Measurements from ENCODE around the gene CALCA. TPM values are rescaled to one million over a fixed set of nuclear protein-coding genes. Genes with fewer than 3 reads are reported as not detected.
"Not testable (repeated sequence)": the region's sequence is repeated elsewhere in the genome, so short reads cannot be mapped to it uniquely, and the experiment has no call there.

Gene CALCA
- total RNA-seq: not detected in 2 replicates

- DNase-seq (ENCODE audit: low read depth): no peak
Measured at GRCh38 chr11:14971865-14972580, at the start of gene CALCA. CALCA (minus strand) TSS chr11:14972351; CDS start chr11:14971192, 1,159 bp downstream.

GRCh38 chr11:15016200-15016599 is 44.0 kb upstream of the CALCA start:
- no peak for DNase-seq (ENCODE audit: low read depth)

GRCh38 chr11:15011776-15012345 is 39.7 kb upstream of the CALCA start:
- DNase-seq (ENCODE audit: low read depth): peak; percentile 32

- peak; percentile 19 for DNase-seq (ENCODE audit: low read depth)
Measured at GRCh38 chr11:15010865-15011264, 38.7 kb upstream of the CALCA start.

- peak; percentile 63 for DNase-seq (ENCODE audit: low read depth)
Measured at GRCh38 chr11:15006139-15006759, 34.1 kb upstream of the CALCA start.

GRCh38 chr11:14988133-14988532 is 16.0 kb upstream of the CALCA start:
- not testable (repeated sequence) for DNase-seq (ENCODE audit: low read depth)

- no peak for DNase-seq (ENCODE audit: low read depth)
Measured at GRCh38 chr11:14981507-14981906, 9.4 kb upstream of the CALCA start.

GRCh38 chr11:14980854-14981253 is 8.7 kb upstream of the CALCA start:
- DNase-seq (ENCODE audit: low read depth): peak; percentile 27

- no peak for DNase-seq (ENCODE audit: low read depth)
Measured at GRCh38 chr11:14977101-14977880, 5.1 kb upstream of the CALCA start.

- DNase-seq (ENCODE audit: low read depth): peak; percentile 14
Measured at GRCh38 chr11:14975252-14975587, 3.1 kb upstream of the CALCA start.

- peak; percentile 45 for DNase-seq (ENCODE audit: low read depth)
Measured at GRCh38 chr11:14974515-14975251, 2.5 kb upstream of the CALCA start.

- no peak for DNase-seq (ENCODE audit: low read depth)
Measured at GRCh38 chr11:14973621-14974514, 1.7 kb upstream of the CALCA start.

- no peak for DNase-seq (ENCODE audit: low read depth)
Measured at GRCh38 chr11:14972581-14973495, 687 bp upstream of the CALCA start.

GRCh38 chr11:14969901-14970323 is 2.2 kb downstream of the CALCA start:
- DNase-seq (ENCODE audit: low read depth): no peak

- peak; percentile 34 for DNase-seq (ENCODE audit: low read depth)
Measured at GRCh38 chr11:14967581-14968243, 4.4 kb downstream of the CALCA start.

- no peak for DNase-seq (ENCODE audit: low read depth)
Measured at GRCh38 chr11:14956111-14956510, 16.0 kb downstream of the CALCA start.

GRCh38 chr11:14954581-14954980 is 17.6 kb downstream of the CALCA start:
- DNase-seq (ENCODE audit: low read depth): peak; percentile 13

GRCh38 chr11:14953904-14954303 is 18.2 kb downstream of the CALCA start:
- no peak for DNase-seq (ENCODE audit: low read depth)
